ENCODE data around the gene TRAF5.

The TRAF5 gene

GRCh38 chr1:211282023-211282373, 44.6 kb upstream of the TRAF5 start:
- Histone ChIP-seq H3K4me2 (peak overlapping the region; percentile 88), H3K4me3 (IDR thresholded peaks at IDR 0.05; ENCODE audit: insufficient read depth, low read depth, low read length) (no peak overlapping the region), H3K27me3 (ENCODE audit: insufficient read depth, low read depth) (no peaks in the 10 kb centered on the region), H3K9ac (no peak overlapping the region), H4K20me1 (ENCODE audit: insufficient read depth) (no peaks in the 10 kb centered on the region), H3K36me3 (ENCODE audit: insufficient read depth) (no peaks in the 10 kb centered on the region; the same call in 1 of the 2 replicates), H3K4me1 (ENCODE audit: low read depth, poor library complexity, severe bottlenecking) (peaks cover 63% of the 10 kb centered on the region), H2AFZ (ENCODE audit: low read depth) (no peak overlapping the region), H3K79me2 (ENCODE audit: insufficient read depth, low read depth) (no peaks in the 10 kb centered on the region), H3K27ac (peak overlapping the region; percentile 75)
- TF ChIP-seq CTCF (conservative IDR thresholded peaks at IDR 0.05; ENCODE audit: low read depth, low read length): no peak

GRCh38 chr1:211285196-211285595, 41.4 kb upstream of the TRAF5 start:
- Histone ChIP-seq H3K27ac (no peak overlapping the region), H2AFZ (ENCODE audit: low read depth) (no peak overlapping the region), H3K4me2 (no peak overlapping the region), H3K36me3 (ENCODE audit: insufficient read depth) (peaks cover 5% of the 10 kb centered on the region; the same call in 1 of the 2 replicates), H3K79me2 (ENCODE audit: insufficient read depth, low read depth) (no peaks in the 10 kb centered on the region), H4K20me1 (ENCODE audit: insufficient read depth) (no peaks in the 10 kb centered on the region), H3K9ac (no peak overlapping the region), H3K4me3 (IDR thresholded peaks at IDR 0.05; ENCODE audit: insufficient read depth, low read depth, low read length) (no peak overlapping the region), H3K27me3 (ENCODE audit: insufficient read depth, low read depth) (no peaks in the 10 kb centered on the region), H3K4me1 (ENCODE audit: low read depth, poor library complexity, severe bottlenecking) (peaks cover 45% of the 10 kb centered on the region)
- TF ChIP-seq CTCF (conservative IDR thresholded peaks at IDR 0.05; ENCODE audit: low read depth, low read length): no peak

- Histone ChIP-seq H3K4me1 (ENCODE audit: low read depth, poor library complexity, severe bottlenecking) (peaks cover 25% of the 10 kb centered on the region), H3K4me2 (peak overlapping the region; percentile 14; the same call in 1 of the 2 replicates), H4K20me1 (ENCODE audit: insufficient read depth) (no peaks in the 10 kb centered on the region), H3K4me3 (IDR thresholded peaks at IDR 0.05; ENCODE audit: insufficient read depth, low read depth, low read length) (no peak overlapping the region), H3K27me3 (ENCODE audit: insufficient read depth, low read depth) (no peaks in the 10 kb centered on the region), H3K27ac (peak overlapping the region; percentile 38), H3K9ac (no peak overlapping the region), H2AFZ (ENCODE audit: low read depth) (no peak overlapping the region), H3K36me3 (ENCODE audit: insufficient read depth) (peaks cover 20% of the 10 kb centered on the region; the same call in 1 of the 2 replicates), H3K79me2 (ENCODE audit: insufficient read depth, low read depth) (no peaks in the 10 kb centered on the region)
- no peak for TF ChIP-seq CTCF (conservative IDR thresholded peaks at IDR 0.05; ENCODE audit: low read depth, low read length)
These were observed 39.4 kb upstream of the TRAF5 start for GRCh38 chr1:211287218-211287617.

- Histone ChIP-seq H3K4me2 (no peak overlapping the region), H3K4me3 (IDR thresholded peaks at IDR 0.05; ENCODE audit: insufficient read depth, low read depth, low read length) (no peak overlapping the region), H2AFZ (ENCODE audit: low read depth) (no peak overlapping the region), H3K36me3 (ENCODE audit: insufficient read depth) (peaks cover 27% of the 10 kb centered on the region; the same call in 1 of the 2 replicates), H3K4me1 (ENCODE audit: low read depth, poor library complexity, severe bottlenecking) (peaks cover 7% of the 10 kb centered on the region), H4K20me1 (ENCODE audit: insufficient read depth) (no peaks in the 10 kb centered on the region), H3K9ac (no peak overlapping the region), H3K79me2 (ENCODE audit: insufficient read depth, low read depth) (no peaks in the 10 kb centered on the region), H3K27ac (no peak overlapping the region), H3K27me3 (ENCODE audit: insufficient read depth, low read depth) (no peaks in the 10 kb centered on the region)
- TF ChIP-seq CTCF (conservative IDR thresholded peaks at IDR 0.05; ENCODE audit: low read depth, low read length): no peak
These were observed 34.2 kb upstream of the TRAF5 start for GRCh38 chr1:211292411-211292810.

Measured in KMS-11 (cell line).